Stimulated activated CD8-positive, alpha-beta memory T cell treated with anti-CD3 and anti-CD28 coated beads, Interleukin-7, amount 100 ng/mL, for 1 hour (primary cell): ENCODE data around the gene SLC27A3.
A peak's percentile ranks its signal among the peaks of the same experiment; 100 is the strongest.
"Not testable (repeated sequence)": the region's sequence is repeated elsewhere in the genome, so short reads cannot be mapped to it uniquely, and the experiment has no call there.

Experiments used
- DNase-seq, 2 donors: peaks; one replicate each; pipeline ENCODE4 v3.0.0-alpha.2; 2020; ENCODE audit warnings: low read depth in 2 of 2

SLC27A3 gene

DNA sequence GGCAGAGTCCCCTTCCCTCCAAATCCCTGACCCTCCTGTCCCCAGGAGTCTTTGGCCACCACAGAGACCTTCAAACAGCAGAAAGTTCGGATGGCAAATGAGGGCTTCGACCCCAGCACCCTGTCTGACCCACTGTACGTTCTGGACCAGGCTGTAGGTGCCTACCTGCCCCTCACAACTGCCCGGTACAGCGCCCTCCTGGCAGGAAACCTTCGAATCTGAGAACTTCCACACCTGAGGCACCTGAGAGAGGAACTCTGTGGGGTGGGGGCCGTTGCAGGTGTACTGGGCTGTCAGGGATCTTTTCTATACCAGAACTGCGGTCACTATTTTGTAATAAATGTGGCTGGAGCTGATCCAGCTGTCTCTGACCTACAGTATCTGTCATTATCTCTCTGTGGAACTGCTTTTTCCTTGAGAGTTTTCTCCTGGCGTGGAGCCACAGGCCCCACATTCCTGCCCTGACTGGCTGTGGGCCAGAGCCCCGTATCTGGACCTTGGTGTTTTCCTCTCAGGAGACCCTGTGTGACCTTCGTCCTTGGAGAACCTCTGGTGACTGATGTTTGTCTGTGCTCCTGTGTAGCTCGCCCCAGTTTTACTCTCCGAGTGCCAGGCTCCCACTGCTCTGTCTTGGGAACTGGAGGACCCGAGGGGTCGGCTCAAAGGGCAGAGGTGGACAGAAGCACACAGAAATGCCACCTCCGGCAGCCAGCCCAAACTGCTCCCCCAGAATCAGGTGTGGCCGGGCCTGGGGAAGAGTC is 4.8 kb downstream of the SLC27A3 start:
- no peak for DNase-seq

DNA sequence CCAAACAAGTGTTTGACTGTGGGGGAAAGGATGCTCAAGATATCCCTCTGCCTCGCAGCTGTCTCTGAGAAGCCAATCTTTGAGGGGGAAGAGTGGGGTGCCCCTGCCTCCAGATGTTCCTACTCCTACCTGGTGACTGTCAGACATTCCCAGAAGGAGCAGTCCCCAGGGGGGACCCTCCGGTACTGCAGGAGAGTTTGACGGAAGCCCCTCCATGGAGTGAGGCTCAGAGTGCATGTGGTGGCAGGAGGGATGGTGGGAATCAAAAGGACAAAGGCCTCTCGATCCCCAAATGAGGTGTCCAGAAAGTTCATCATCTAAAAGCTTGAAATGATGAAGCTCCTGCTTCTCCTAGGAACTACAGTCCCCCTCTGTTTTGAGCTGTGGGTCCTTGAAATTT is 5.3 kb downstream of the SLC27A3 start:
- no peak for DNase-seq

DNA sequence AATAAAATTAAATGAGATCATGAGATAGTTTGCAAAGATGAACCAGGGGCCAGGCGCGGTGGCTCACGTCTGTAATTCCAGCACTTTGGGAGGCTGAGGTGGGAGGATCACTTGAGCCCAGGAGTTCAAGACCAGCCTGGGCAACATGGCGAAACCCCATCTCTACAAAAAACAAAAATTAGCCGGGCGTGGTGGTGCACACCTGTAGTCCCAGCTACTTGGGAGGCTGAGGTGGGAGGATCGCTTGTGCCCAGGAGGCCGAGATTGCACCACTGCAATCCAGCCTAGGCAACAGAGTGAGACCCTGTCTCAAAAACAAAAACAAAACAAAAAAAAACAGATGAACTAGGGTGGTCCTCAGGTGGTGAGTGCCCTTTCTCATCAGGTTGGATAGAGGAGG is 7.4 kb downstream of the SLC27A3 start:
- not testable (repeated sequence) for DNase-seq

DNA sequence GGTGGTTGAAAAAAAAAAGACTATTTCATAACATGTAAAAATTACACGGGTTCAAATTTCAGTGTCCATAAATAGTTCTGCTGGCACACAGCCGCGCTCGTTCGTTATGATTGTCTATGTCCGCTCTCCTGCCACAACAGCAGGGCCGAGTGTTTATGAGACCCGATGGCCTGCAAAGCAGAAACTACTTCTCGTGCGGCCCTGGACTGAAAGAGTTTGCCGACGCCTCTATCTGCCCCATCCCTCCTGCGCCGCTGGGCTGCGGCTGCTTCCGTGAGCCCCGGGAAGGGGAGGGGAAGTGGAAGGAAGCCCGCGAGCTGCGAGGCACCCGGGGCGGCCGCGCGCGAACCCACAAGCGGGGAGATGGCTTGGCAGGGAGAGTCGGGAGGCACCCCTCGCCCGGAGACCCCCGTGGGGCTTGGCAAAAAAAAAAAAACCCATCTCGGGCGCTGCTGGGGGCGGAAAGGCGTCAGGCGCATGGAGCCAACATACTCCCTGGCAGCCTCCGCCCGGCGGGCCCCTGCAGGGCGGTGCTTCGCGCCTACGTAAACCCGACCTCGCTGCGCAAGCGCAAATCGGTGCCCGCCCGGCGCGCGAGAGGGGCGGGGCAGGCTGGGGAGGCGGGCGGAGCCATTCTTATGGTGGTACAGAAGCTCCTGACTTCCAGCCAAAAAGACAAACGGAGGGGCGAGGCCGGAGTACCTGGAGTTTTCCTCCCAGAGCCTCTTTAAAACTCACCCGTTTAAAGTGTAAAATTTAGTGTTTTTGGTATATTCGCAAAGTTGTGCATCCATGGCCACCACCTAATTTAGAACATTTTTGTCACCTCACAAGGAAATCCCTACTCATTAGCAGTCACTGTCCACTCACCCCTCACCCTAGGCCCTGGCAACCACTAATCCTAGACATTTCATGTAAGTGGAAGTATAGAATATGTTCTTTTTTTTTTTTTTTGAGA is 8.3 kb downstream of the SLC27A3 start:
- DNase-seq = peak; percentile 82 to 83

DNA sequence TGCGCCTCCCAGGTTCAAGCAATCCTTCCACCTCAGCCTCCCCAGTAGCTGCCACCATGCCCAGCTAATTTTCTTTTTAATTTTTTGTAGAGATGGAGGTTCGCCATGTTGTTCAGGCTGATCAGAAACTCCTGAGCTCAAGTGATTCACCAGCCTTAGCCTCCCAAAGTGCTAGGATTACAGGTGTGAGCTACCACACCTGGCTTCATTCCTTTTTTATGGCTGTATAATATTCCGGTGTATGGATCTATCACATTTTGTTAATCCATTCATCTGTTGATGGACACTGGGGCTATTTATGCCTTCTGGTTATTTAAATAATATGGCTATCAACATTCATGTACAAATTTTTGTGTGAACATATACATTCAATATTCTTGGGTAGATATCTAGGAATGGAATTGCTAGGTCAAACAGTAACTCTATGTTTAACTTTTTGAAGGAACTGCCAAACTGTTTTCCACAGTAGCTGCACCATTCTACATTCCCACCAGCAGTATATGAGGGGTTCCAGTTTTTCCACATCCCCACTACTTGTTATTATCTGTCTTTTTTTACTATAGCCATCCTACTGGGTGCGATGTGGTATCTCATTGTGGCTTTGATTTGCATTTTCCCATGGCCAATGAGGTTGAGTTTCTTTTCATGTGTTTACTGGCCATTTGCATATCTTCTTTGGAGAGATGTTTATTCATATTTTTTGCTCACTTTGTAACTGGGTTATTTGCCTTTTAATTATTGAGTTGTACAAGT is 11.0 kb downstream of the SLC27A3 start:
- no peak for DNase-seq

DNA sequence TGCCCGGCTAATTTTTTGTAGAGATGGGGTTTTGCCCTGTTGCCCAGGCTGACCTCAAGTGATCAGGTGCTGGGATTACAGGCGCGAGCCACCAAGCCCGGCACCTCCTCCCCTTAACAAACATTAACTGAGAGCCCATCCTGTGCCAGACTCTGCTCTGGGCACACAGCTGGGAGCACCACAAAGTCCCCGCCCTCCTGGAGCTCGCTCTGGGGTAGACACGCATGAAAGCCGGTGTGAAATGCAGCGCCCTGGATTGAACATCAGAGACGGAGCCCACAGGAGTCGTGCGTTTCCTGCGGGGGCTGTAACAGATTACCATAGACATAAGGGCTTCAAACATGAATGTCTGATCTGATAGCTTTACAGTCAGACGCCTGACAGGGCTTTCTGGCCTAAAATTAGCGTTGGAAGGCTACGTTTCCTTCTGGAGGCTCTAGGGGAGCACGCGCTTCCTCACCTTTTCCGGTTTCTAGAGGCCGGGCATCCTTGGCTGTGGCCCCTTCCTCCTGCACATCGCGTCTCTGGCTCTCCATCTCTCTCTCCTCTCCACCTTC is 14.3 kb downstream of the SLC27A3 start:
- DNase-seq = no peak

DNA sequence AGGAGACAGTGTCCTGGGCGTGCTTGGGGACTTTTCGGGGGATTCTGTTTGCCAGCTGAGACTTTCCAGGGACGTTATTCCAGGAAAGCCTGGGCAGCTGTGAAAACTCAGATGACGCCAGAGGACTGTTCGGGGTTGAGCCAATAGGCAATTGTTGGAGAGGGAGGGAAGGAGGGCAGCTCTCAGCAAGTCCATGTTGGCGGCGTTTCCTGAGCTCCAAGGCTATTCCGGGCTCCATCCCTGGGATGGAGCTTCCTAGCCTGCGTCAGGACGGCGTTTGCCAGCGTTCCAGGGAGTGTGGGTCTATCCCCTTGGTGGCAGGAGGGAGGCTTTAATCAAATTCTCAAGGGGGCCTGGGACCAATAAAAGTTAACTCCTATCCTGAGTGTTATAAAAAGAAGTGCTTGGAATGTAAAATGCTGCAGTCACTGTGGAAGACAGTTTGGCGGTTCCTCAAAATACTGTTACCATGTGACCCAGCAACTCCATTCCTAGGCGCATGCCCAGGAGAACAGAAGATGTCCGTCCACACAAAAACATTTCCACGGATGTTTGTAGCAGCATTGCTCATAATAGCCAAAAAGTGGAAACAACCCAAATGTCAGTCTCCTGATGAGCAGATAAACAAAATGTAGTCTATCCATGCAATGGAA is 15.2 kb downstream of the SLC27A3 start:
- no peak for DNase-seq

DNA sequence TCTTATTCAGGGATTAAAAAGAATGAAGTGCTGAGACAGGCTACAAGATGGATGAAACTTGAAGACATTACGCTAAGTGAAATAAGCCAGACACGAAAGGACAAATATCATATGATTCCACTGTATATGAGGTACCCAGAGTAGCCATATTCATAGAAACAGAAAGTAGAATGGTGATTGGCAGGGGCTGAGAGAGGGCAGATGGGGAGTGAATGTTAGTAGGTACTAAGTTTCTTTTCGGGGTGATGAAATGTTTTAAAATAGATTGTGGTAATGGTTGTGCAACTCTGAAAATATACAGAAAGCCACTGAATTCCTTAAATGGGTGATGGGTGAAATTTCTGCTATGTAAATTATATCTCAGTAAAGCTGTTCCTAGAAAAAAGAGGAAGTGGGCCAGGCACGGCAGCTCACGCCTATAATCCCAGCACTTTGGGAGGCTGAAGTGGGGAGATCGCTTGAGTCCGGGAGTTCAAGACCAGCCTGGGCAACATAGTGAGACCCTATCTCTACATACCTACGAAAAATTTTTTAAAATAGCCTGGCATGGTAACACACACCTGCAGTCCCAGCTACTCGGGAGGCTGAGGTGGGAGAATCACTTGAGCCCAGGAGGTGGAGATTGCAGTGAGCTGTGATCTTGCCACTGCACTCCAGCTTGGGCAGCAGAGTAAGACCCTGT is 15.9 kb downstream of the SLC27A3 start:
- DNase-seq = no peak

DNA sequence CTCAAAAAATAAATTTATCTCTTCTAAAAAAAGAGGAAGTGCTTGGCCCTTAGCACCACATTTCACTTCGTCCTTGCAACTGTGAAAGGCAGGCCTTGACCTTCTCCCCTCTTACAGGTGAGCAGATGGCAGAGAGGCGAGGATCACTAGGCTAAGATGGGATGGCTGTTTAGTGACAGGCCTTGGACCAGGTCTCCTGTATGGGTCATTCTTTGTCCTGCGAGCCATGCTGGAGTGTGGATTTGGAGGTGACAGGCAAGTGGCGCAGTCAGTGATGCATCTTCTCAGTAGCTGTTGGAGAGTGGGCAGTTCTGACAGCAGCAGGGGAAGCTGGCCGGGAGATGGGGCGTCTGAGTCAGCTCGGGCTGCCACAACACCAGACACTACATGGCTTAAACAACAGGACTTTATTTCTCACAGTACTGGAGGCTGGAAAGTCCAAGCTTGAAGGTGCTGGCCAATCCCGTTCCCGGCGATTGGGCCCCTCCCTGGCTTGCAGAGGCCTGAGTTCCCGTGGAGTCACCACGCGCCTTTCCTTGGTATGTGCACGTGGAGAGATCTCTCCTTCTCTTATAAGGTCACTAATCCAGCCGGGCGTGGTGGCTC is 16.5 kb downstream of the SLC27A3 start:
- no peak for DNase-seq

DNA sequence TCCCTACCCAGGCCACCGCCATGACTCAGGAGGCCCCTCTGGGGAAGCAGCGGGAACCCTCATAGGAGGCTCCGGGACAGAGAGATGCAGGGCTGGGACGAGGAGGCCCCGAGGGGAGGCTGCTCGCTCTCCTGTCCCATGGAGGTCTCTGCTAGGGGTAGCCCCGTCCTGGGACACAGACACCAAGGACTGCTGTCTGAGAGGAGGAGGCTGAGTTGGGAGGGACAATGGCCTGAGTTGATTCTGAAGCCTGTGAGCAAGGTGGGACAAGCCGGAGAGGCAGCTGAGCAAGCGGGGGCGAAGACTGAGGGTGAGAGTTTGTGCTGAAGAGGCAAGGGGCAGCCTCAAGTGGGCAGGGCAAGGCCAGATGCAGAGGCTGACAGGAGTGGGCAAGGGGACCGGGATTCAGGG is 17.4 kb downstream of the SLC27A3 start:
- DNase-seq = no peak

DNA sequence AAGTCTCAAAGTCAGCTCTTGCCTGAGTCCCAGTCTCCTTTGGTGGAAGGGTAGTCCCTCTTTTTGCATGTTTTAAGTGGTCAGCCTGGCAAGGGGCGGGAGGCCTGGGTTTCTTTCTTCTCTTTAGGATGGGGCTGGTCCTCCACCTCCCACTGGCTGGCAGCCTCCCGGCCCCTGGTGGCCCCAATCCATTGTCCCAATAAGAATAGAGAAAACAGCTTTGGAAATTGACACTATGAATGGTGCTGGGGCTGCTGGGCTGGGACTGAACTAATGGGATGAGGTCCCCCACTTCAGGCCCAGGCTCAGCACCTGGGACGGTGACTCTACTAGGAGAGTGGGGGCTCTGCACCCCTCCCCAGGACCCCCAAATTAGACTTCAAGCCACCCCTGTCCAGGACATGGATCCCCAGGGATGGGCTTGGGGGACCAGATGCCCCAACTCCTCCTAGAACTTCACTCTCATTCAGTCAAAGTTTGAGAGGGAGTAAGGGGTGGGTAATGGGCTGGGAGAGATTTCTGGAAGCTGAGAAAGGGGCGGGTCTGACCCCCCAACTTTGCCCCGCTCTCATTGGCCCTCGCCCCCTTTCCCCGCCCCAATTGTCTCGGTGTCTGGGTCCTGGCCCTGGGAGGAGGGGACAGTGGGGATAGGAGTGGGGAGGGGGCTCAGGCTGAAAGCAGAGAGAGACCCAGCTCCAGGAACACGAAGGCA is 18.2 kb downstream of the SLC27A3 start:
- no peak for DNase-seq

DNA sequence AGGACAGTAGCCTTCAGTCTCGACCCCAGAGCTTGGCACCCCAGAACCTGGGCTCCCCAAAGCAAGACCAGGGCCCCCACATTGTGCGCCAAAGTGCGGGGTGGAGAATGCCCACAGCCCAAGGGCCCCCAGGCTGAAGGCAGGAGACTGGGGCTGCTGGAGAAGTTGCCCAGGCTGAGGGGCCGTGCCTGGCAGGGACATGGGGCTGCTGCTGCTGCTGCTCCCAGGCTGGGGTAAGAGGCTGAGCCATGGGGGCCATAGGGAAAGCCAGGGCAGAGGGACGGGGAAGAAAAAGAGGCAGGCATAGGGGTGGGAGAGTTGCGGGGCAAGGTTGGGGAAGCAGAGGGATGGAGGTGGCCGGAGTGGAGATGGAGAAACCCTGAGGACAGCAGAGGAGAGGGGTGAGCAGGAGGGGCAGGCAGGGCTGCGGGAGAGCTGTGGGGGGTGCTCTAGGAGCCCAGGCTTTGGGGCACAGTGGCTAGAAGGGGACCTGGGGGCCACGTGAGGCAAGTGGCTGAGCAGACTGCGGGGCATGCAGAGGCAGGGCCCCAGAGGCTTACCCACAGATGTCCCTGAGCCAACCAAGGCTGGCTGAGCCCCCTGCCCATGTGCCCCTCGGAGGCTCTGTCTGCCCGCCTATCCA is 18.9 kb downstream of the SLC27A3 start:
- no peak for DNase-seq

DNA sequence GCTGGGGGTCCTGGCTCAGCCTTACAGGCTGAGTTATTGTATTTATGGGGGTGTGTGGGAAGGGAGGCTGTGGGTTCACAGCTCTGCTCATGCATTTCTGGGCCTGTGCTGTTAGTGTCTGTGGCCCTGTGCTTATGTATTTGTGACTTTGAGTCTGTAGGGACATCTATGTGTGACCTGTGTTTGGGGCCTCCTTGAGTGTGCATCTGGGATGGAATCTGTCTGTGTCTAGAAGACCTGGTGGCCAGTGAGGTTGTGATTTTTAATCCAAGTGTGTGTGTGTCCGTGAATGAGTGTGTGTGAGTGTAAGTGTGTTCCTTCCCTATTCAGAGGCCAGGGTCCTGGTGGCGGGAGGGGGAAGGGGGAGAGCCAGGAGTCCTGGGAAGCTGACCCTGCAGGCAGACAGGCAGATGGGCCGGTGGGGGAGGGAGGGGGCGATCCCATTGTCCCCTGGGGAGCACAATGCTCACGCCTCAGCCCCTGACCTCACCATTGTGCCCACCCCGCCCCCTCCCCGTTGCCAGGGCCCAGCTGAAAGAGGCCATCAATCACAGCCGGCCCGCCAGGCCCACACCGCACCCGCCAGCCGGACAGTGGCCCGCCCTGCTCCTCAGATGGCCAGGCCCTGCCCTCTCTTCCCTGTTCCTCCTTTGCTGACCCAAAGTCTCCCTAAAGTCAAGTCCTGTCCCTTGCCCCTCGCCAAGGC is 19.6 kb downstream of the SLC27A3 start:
- no peak for DNase-seq

DNA sequence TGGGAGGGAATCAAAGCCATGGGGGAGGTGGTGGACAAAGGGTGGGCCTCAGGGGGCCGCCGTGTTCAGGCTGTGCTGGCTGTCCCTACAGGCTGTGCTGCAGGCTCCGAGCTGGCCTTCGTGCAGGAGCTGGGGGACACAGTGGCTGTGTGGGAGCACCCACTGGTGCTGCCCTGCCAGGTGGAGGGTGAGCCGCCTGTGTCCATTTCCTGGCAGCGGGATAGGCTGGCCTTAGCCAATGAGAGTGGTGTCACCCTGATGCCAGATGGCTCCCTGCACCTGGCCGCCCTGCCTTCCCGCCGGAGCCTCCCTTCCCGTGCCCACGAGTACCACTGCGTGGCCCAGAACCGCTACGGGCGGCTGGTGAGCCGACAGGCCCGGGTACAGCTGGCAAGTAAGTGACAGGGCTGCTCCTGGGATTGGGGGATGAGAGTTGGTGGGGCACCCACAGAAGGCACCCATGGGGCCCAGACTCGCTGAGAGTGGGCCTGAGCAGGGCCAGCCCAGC is 20.2 kb downstream of the SLC27A3 start:
- DNase-seq = no peak

DNA sequence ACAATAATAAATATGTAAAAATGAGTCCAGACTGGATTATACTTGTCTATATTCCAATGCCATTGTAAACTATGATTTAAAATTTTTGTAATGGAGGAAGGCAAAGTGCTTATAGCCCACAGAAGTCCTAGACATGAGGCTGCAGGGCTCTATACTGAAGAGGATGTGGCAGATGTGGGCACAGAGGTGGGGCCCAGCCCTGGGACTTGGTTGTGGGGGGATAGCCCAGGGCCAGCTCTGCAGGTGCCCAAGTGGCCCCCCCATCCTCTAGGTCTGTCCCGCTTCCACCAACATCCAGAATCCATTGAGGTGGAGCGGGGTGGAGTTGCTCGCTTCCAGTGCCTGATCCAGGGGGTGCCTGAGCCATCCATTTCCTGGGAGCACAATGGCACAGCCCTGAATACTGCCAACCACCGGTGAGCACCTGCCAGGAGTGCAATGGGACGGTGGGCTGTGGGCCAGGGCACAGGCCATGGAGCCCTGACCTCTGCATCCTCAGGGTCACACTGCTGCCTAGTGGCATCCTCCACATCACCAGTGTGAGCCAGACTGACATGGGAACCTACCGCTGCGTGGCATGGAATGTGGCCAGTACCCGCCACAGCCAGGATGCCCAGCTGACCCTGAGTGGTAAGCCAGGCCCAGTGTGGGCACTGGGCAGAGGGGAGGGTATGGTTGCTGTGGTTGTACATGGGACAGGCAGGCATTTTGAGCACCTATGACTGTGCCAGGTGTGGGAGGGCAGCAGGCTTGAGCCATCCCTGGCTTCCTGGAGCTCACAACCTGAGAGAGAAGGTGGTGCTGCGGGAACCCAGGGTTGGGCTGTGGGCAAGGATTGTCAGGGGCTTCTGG is 21.0 kb downstream of the SLC27A3 start:
- no peak for DNase-seq

DNA sequence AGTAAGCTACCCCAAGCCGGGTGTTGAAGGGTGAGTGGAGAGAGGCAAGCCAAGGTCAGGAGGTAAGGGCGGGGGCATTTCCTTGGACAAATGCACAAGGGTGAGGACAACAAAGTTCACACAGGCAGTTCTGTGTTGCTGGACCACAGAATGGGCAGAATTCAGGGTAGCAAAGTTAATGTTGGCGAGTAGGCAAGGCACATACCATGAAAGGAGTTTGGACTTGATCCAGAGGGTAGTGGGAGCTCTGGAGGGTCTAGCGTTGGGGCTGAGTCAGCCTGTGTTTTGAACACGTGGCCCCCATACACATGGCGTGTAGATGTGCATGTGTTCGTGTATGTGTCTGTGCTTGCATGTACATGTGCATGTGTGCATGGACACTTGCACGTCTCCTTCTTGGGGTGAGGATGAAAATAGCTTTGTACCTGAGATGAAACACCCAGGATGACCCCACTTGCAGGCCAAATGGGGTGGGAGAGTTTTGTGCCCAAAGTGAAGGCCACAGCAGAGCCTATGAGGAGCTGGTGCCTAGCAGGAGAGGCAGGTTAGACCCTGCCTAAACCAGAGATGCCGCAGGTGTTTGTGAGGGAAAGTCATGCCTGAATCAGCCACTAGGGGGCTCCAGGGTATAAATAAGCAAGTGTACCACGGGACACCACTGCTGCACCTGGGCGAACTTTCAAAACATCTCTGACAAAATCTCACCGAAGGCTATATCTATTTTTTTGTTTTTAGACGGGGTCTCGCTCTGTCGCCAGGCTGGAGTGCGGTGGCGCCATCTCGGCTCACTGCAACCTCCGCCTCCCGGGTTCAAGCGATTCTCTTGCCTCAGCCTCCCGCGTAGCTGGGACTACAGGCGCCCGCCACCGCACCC is 21.8 kb downstream of the SLC27A3 start:
- DNase-seq = peak; percentile 62 to 77

DNA sequence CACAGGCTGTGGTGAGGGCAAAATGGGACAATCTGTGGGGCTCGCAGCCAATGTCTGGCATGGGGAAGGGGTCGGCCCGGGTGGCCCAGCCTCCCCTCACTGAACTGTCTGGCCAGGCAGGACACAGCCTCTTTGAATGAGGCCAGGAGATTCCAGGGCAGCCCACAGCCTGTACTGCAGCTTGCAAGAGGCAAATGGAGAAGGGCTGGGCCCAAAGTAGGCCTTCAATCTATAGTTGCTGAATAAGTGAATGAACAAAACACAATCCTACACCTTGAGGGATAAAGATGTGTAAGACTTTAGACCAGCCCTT is 23.2 kb downstream of the SLC27A3 start:
- no peak for DNase-seq
